ENCODE measurements around the gene HAPLN2. TPM values are rescaled to one million over a fixed set of nuclear protein-coding genes. Genes with fewer than 3 reads are reported as not detected.

Gene HAPLN2
- total RNA-seq, 1 donor from 2014 or later = 1.4 TPM

GRCh38 chr1:156655151-156655903, 36.1 kb downstream of the HAPLN2 start:
- ATAC-seq = no peak
- intact Hi-C loops (cut with DNase I) = no loop called here
- DNase-seq (ENCODE audit: missing footprints) = peak; percentile 20

GRCh38 chr1:156655904-156656516, 36.8 kb downstream of the HAPLN2 start:
- ATAC-seq (no peak), DNase-seq (ENCODE audit: missing footprints) (peak; percentile 22)
- intact Hi-C loops (cut with DNase I) = loop anchor here (2.0 kb wide), 1 partner anchor 71 kb away; no protein-coding TSS in a partner anchor

- intact Hi-C loops (cut with DNase I) = loop anchor here (1.0 to 2.0 kb wide), 2 partner anchors 31 to 72 kb away; no protein-coding TSS in a partner anchor
- DNase-seq (ENCODE audit: missing footprints) = peak; percentile 89
- ATAC-seq = peak; percentile 57
These were observed 37.9 kb downstream of the HAPLN2 start for GRCh38 chr1:156656806-156657740.

- intact Hi-C loops (cut with DNase I) = loop anchor here (1.0 to 2.0 kb wide), 3 partner anchors 32 to 273 kb away; no protein-coding TSS in a partner anchor
- ATAC-seq (no peak), DNase-seq (ENCODE audit: missing footprints) (peak; percentile 58)
These were observed 38.6 kb downstream of the HAPLN2 start for GRCh38 chr1:156657741-156658319.

GRCh38 chr1:156658496-156658895, 39.3 kb downstream of the HAPLN2 start:
- no peak for ATAC-seq
- intact Hi-C loops (cut with DNase I) = loop anchor here (2.0 kb wide), 1 partner anchor 274 kb away; no protein-coding TSS in a partner anchor
- DNase-seq (ENCODE audit: missing footprints) = peak; percentile 68

GRCh38 chr1:156658945-156659574, 39.8 kb downstream of the HAPLN2 start:
- DNase-seq (ENCODE audit: missing footprints) = peak; percentile 33
- no peak for ATAC-seq
- intact Hi-C loops (cut with DNase I) = loop anchor here (2.0 kb wide), 1 partner anchor 274 kb away; no protein-coding TSS in a partner anchor

GRCh38 chr1:156659661-156659987, 40.4 kb downstream of the HAPLN2 start:
- intact Hi-C loops (cut with DNase I) = loop anchor here (2.0 kb wide), 1 partner anchor 275 kb away; no protein-coding TSS in a partner anchor

GRCh38 chr1:156659988-156660751, 41.0 kb downstream of the HAPLN2 start:
- peak; percentile 97 for DNase-seq (ENCODE audit: missing footprints)
- intact Hi-C loops (cut with DNase I) = loop anchor here (1.0 to 10.0 kb wide), 4 partner anchors 18 to 535 kb away; no protein-coding TSS in a partner anchor
- peak; percentile 90 for ATAC-seq

More at GRCh38 chr1:156659661-156659987, 40.4 kb downstream of the HAPLN2 start:
- DNase-seq (ENCODE audit: missing footprints) (no peak), ATAC-seq (no peak)

GRCh38 chr1:156660752-156661112, 41.5 kb downstream of the HAPLN2 start:
- ATAC-seq = no peak
- peak; percentile 61 for DNase-seq (ENCODE audit: missing footprints)
- intact Hi-C loops (cut with DNase I) = loop anchor here (1.0 to 10.0 kb wide), 3 partner anchors 18 to 536 kb away; no protein-coding TSS in a partner anchor

- intact Hi-C loops (cut with DNase I) = loop anchor here (10.0 kb wide), 1 partner anchor 537 kb away; no protein-coding TSS in a partner anchor
- DNase-seq (ENCODE audit: missing footprints) (peak; percentile 49), ATAC-seq (no peak)
These were observed 43.0 kb downstream of the HAPLN2 start for GRCh38 chr1:156662005-156662799.

GRCh38 chr1:156662800-156663055, 43.5 kb downstream of the HAPLN2 start:
- ATAC-seq = no peak
- intact Hi-C loops (cut with DNase I) = loop anchor here (10.0 kb wide), 1 partner anchor 538 kb away; no protein-coding TSS in a partner anchor
- DNase-seq (ENCODE audit: missing footprints) = peak; percentile 49

GRCh38 chr1:156663178-156663577, 44.0 kb downstream of the HAPLN2 start:
- intact Hi-C loops (cut with DNase I) = loop anchor here (10.0 kb wide), 1 partner anchor 538 kb away; no protein-coding TSS in a partner anchor
- no peak for ATAC-seq
- DNase-seq (ENCODE audit: missing footprints) = peak; percentile 50

- intact Hi-C loops (cut with DNase I) = loop anchor here (10.0 kb wide), 1 partner anchor 539 kb away; no protein-coding TSS in a partner anchor
- no peak for ATAC-seq
- DNase-seq (ENCODE audit: missing footprints) = peak; percentile 53
These were observed 45.0 kb downstream of the HAPLN2 start for GRCh38 chr1:156664046-156664766.

GRCh38 chr1:156664767-156665411, 45.7 kb downstream of the HAPLN2 start:
- DNase-seq (ENCODE audit: missing footprints) (peak; percentile 80), ATAC-seq (peak; percentile 55)
- intact Hi-C loops (cut with DNase I) = loop anchor here (10.0 kb wide), 1 partner anchor 540 kb away; no protein-coding TSS in a partner anchor

GRCh38 chr1:156665539-156665938, 46.3 kb downstream of the HAPLN2 start:
- no peak for ATAC-seq
- intact Hi-C loops (cut with DNase I) = loop anchor here (10.0 kb wide), 1 partner anchor 541 kb away; no protein-coding TSS in a partner anchor
- peak; percentile 8 for DNase-seq (ENCODE audit: missing footprints)
